Measurements from ENCODE around the gene KCNAB2. TPM values are rescaled to one million over a fixed set of nuclear protein-coding genes. Genes with fewer than 3 reads are reported as not detected.

KCNAB2 gene
- total RNA-seq, 1 donor from 2014 or later = 2.2 TPM

GRCh38 chr1:6101826-6102531, 56.3 kb downstream of the KCNAB2 start:
- no peak for DNase-seq (ENCODE audit: low spot score)
- Histone ChIP-seq H3F3A (ENCODE audit: low read depth) (peaks cover 6% of the 10 kb centered on the region), H3K27ac (no peak overlapping the region), H4K20me1 (ENCODE audit: low read depth) (peaks cover 4% of the 10 kb centered on the region), H3K9me3 (ENCODE audit: low read depth) (no peaks in the 10 kb centered on the region), H3K27me3 (no peaks in the 10 kb centered on the region), H2AFZ (replicated peaks) (no peak overlapping the region), H3K4me3 (no peak overlapping the region), H3K9ac (no peak overlapping the region), H3K79me2 (ENCODE audit: low read depth) (no peaks in the 10 kb centered on the region), H3K4me2 (peak overlapping the region; percentile 67), H3K36me3 (no peaks in the 10 kb centered on the region), H3K4me1 (peaks cover 25% of the 10 kb centered on the region)
- Mint-ChIP-seq H3K9me3 (no peaks in the 10 kb centered on the region), H3K4me3 (no peak overlapping the region), H3K27ac (no peak overlapping the region), H3K36me3 (peaks cover 3% of the 10 kb centered on the region), H3K27me3 (ENCODE audit: insufficient read depth, low read depth) (peaks cover 2% of the 10 kb centered on the region), H3K4me1 (peaks cover 15% of the 10 kb centered on the region)
- TF ChIP-seq EZH2 (IDR thresholded peaks at IDR 0.05) = no peak
- TF ChIP-seq, protein P1, sequence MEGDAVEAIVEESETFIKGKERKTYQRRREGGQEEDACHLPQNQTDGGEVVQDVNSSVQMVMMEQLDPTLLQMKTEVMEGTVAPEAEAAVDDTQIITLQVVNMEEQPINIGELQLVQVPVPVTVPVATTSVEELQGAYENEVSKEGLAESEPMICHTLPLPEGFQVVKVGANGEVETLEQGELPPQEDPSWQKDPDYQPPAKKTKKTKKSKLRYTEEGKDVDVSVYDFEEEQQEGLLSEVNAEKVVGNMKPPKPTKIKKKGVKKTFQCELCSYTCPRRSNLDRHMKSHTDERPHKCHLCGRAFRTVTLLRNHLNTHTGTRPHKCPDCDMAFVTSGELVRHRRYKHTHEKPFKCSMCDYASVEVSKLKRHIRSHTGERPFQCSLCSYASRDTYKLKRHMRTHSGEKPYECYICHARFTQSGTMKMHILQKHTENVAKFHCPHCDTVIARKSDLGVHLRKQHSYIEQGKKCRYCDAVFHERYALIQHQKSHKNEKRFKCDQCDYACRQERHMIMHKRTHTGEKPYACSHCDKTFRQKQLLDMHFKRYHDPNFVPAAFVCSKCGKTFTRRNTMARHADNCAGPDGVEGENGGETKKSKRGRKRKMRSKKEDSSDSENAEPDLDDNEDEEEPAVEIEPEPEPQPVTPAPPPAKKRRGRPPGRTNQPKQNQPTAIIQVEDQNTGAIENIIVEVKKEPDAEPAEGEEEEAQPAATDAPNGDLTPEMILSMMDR (IDR thresholded peaks at IDR 0.05) = no peak
- TF ChIP-seq EZH2phosphoT487 (IDR thresholded peaks at IDR 0.05) = no peak

GRCh38 chr1:6102532-6102845, 56.8 kb downstream of the KCNAB2 start:
- peaks cover 15% of the 10 kb centered on the region for H3K4me1 Mint-ChIP-seq
- peaks cover 6% of the 10 kb centered on the region for H3K27me3 Mint-ChIP-seq (ENCODE audit: insufficient read depth, low read depth)
- no peak overlapping the region for H3K4me3 Mint-ChIP-seq
- Histone ChIP-seq H3K4me1 (peaks cover 25% of the 10 kb centered on the region), H3K79me2 (ENCODE audit: low read depth) (no peaks in the 10 kb centered on the region), H4K20me1 (ENCODE audit: low read depth) (peaks cover 4% of the 10 kb centered on the region), H3K36me3 (no peaks in the 10 kb centered on the region), H3K9me3 (ENCODE audit: low read depth) (no peaks in the 10 kb centered on the region), H3K27me3 (no peaks in the 10 kb centered on the region), H3K4me3 (no peak overlapping the region), H2AFZ (replicated peaks) (no peak overlapping the region), H3K4me2 (no peak overlapping the region), H3K9ac (no peak overlapping the region), H3K27ac (no peak overlapping the region), H3F3A (ENCODE audit: low read depth) (peaks cover 6% of the 10 kb centered on the region)
- H3K9me3 Mint-ChIP-seq = no peaks in the 10 kb centered on the region
- no peak overlapping the region for H3K27ac Mint-ChIP-seq
- H3K36me3 Mint-ChIP-seq = peaks cover 3% of the 10 kb centered on the region
- no peak for DNase-seq (ENCODE audit: low spot score)
- TF ChIP-seq EZH2phosphoT487 (IDR thresholded peaks at IDR 0.05) (no peak), EZH2 (IDR thresholded peaks at IDR 0.05) (no peak)
- TF ChIP-seq, protein P1 (IDR thresholded peaks at IDR 0.05) = no peak

DNA sequence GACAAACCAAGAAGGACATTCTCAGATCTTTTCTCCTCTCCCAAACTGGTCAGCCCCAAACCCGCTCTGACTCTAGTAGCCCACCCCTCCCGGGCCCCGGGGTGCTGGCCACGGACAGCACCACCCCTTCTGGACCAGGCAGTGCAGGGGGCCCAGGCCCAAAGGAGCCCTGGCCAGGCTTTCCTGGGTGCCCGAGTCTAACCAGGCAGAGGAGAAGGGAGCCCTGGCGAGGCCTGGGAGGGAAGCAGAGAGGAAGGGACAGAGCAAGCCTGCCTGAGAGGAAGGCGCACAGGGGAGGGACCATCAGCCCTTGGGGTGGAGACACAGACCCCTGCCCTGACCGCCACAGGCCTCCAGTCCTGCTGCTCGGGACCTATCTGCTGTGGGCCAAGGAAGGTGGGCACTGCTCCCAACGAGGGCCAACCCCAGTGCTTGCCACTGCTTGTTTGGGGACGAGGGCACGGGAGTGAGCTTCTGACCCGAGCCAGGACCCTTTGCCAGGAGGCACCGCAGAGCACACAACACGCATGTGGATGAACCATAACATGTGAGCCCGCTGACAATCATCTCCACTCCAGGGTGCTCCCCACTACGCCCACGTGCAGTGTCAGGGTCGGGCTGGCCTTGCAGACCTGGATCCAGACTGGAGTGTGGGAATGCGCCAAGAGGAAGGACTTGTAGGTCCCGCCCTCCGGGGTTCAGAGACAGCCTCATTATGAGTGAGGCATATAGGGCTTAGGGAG, 57.6 kb downstream of the KCNAB2 start:
- Histone ChIP-seq H3K9ac (no peak overlapping the region), H3K4me3 (no peak overlapping the region), H3K27me3 (no peaks in the 10 kb centered on the region), H3F3A (ENCODE audit: low read depth) (peaks cover 6% of the 10 kb centered on the region), H3K36me3 (no peaks in the 10 kb centered on the region), H3K9me3 (ENCODE audit: low read depth) (no peaks in the 10 kb centered on the region), H3K27ac (no peak overlapping the region), H3K4me2 (no peak overlapping the region), H3K4me1 (peaks cover 25% of the 10 kb centered on the region), H4K20me1 (ENCODE audit: low read depth) (peaks cover 4% of the 10 kb centered on the region), H3K79me2 (ENCODE audit: low read depth) (no peaks in the 10 kb centered on the region), H2AFZ (replicated peaks) (no peak overlapping the region)
- Mint-ChIP-seq H3K4me3 (no peak overlapping the region), H3K4me1 (peaks cover 15% of the 10 kb centered on the region), H3K27me3 (ENCODE audit: insufficient read depth, low read depth) (peaks cover 9% of the 10 kb centered on the region), H3K36me3 (peaks cover 3% of the 10 kb centered on the region), H3K27ac (no peak overlapping the region), H3K9me3 (no peaks in the 10 kb centered on the region)
- TF ChIP-seq, protein P1 (IDR thresholded peaks at IDR 0.05) = no peak
- no peak for TF ChIP-seq EZH2phosphoT487 (IDR thresholded peaks at IDR 0.05)
- no peak for TF ChIP-seq EZH2 (IDR thresholded peaks at IDR 0.05)
- no peak for DNase-seq (ENCODE audit: low spot score)
